HEK293 (cell line): ENCODE measurements around the gene POMT2.

Experiments used
- CTCF ChIA-PET: fragments of 350-600 bp; formaldehyde crosslinking; extraction: SDS; loops from one replicate; lab custom pipeline; 2021; ENCODE audit warnings: antibody characterized with exemption; lab: Yijun Ruan, JAX
- POLR2A ChIA-PET: fragments of 300-600 bp; formaldehyde crosslinking; extraction: SDS; loops from one replicate; lab custom pipeline; 2020; ENCODE audit warnings: antibody characterized with exemption, inconsistent platforms; lab: Yijun Ruan, JAX
- H3K27ac ChIP-seq: fragments of 200-500 bp; sonication (Bioruptor generic); 2 replicates; pipeline ENCODE4 v1.5.1; 2014; ENCODE audit warnings: low read depth, low read length, control low read depth, inconsistent platforms; ENCODE audit errors: extremely low read depth
- H3K36me3 ChIP-seq, 2 experiments: fragments of 200-500 bp in 1 of 2; sonication (Bioruptor generic) in 1 of 2; 1 replicate in 1 of 2; 2 replicates in 1 of 2; pipeline ENCODE4 v1.5.1; 2014 to 2017; ENCODE audit warnings: inconsistent platforms in 2 of 2, low read length in 2 of 2; ENCODE audit not compliant: control insufficient read depth in 2 of 2, insufficient read depth in 1 of 2
- H3K4me1 ChIP-seq: fragments of 200-500 bp; sonication (Bioruptor generic); 2 replicates; pipeline ENCODE4 v1.5.1; 2014; ENCODE audit warnings: mild to moderate bottlenecking, low read length, inconsistent platforms; ENCODE audit not compliant: control insufficient read depth, insufficient read depth
- H3K4me3 ChIP-seq: 2 replicates; pipeline ENCODE4 v1.5.1; 2011; ENCODE audit warnings: low read depth, mild to moderate bottlenecking, control low read depth, low read length, moderate library complexity
- H3K9me3 ChIP-seq: fragments of 200-500 bp; sonication (Bioruptor generic); 2 replicates; pipeline ENCODE4 v1.5.1; 2014; ENCODE audit warnings: low read depth, low read length, inconsistent platforms; ENCODE audit not compliant: control insufficient read depth, insufficient read depth
- IKZF3 ChIP-seq: fragments of 450-650 bp; IDR thresholded peaks from 2 replicates; pipeline ENCODE4 v1.5.0; 2018; ENCODE audit warnings: missing biosample characterization, mild to moderate bottlenecking, missing genetic modification characterization, moderate library complexity
- ZFHX2 ChIP-seq: fragments of 450-650 bp; formaldehyde crosslinking; conservative IDR thresholded peaks from 2 replicates; pipeline ENCODE4 v1.5.1; 2016; ENCODE audit warnings: missing biosample characterization, missing genetic modification characterization
- ZIC2 ChIP-seq: fragments of 450-650 bp; formaldehyde crosslinking; IDR thresholded peaks from 2 replicates; pipeline ENCODE4 v1.5.1; 2016; ENCODE audit warnings: missing biosample characterization, missing genetic modification characterization
- ZNF10 ChIP-seq: fragments of 450-650 bp; formaldehyde crosslinking; IDR thresholded peaks from 2 replicates; pipeline ENCODE4 v1.5.1; 2017; ENCODE audit warnings: missing biosample characterization, missing genetic modification characterization
- ZNF16 ChIP-seq: fragments of 450-650 bp; formaldehyde crosslinking; IDR thresholded peaks from 2 replicates; pipeline ENCODE4 v1.5.1; 2016; ENCODE audit warnings: low read depth, missing biosample characterization, missing genetic modification characterization
- ZNF214 ChIP-seq: fragments of 450-650 bp; formaldehyde crosslinking; IDR thresholded peaks from 2 replicates; pipeline ENCODE4 v1.5.1; 2017; ENCODE audit warnings: missing biosample characterization, mild to moderate bottlenecking, missing genetic modification characterization, borderline replicate concordance
- ZNF266 ChIP-seq: fragments of 450-650 bp; formaldehyde crosslinking; IDR thresholded peaks from 2 replicates; pipeline ENCODE4 v1.5.1; 2016; ENCODE audit warnings: missing biosample characterization, missing genetic modification characterization, low read depth
- ZNF274 ChIP-seq, 2 experiments: fragments of 200-500 bp in 1 of 2; fragments of 450-650 bp in 1 of 2; sonication (Bioruptor generic) in 1 of 2; formaldehyde crosslinking in 1 of 2; IDR thresholded peaks; 2 replicates each; pipeline versions ENCODE4 v1.5.1 to v1.6.1; 2014 to 2016; ENCODE audit warnings: borderline replicate concordance in 1 of 2, inconsistent platforms in 1 of 2, low read length in 1 of 2, missing biosample characterization in 1 of 2, missing genetic modification characterization in 1 of 2
- ZNF48 ChIP-seq: fragments of 450-650 bp; formaldehyde crosslinking; IDR thresholded peaks from 2 replicates; pipeline ENCODE4 v1.5.1; 2016; ENCODE audit warnings: missing biosample characterization, missing genetic modification characterization
- ZNF510 ChIP-seq: fragments of 450-650 bp; formaldehyde crosslinking; IDR thresholded peaks from 2 replicates; pipeline ENCODE4 v1.5.1; 2018; ENCODE audit warnings: mild to moderate bottlenecking, missing genetic modification characterization, missing biosample characterization; ENCODE audit not compliant: insufficient replicate concordance
- ZNF791 ChIP-seq: fragments of 450-650 bp; formaldehyde crosslinking; IDR thresholded peaks from 2 replicates; pipeline ENCODE4 v1.5.1; 2016; ENCODE audit warnings: missing biosample characterization, missing genetic modification characterization
- ZSCAN30 ChIP-seq: fragments of 450-650 bp; IDR thresholded peaks from 2 replicates; pipeline ENCODE4 v1.5.1; 2018; ENCODE audit warnings: missing biosample characterization, mild to moderate bottlenecking, missing genetic modification characterization, moderate library complexity
- TF ChIP-seq, protein P1 (sequence below): sonication (generic); formaldehyde crosslinking; IDR thresholded peaks from 2 replicates; pipeline ENCODE4 v1.8.1; 2022; ENCODE audit warnings: mild to moderate bottlenecking, moderate library complexity, missing genetic modification reagents
- TF ChIP-seq, protein P2 (sequence below): fragments of 450-650 bp; formaldehyde crosslinking; IDR thresholded peaks from 2 replicates; pipeline ENCODE4 v1.5.1; 2016; ENCODE audit warnings: missing biosample characterization, missing genetic modification characterization
- TF ChIP-seq, protein P3 (sequence below): fragments of 450-650 bp; formaldehyde crosslinking; IDR thresholded peaks from 2 replicates; pipeline ENCODE4 v1.5.1; 2016; ENCODE audit warnings: missing biosample characterization, missing genetic modification characterization
- TF ChIP-seq, protein P4 (sequence below): fragments of 450-650 bp; formaldehyde crosslinking; IDR thresholded peaks from 2 replicates; pipeline ENCODE4 v1.5.1; 2017; ENCODE audit warnings: missing biosample characterization, missing genetic modification characterization
- TF ChIP-seq, protein P5 (sequence below): fragments of 450-650 bp; formaldehyde crosslinking; IDR thresholded peaks from 2 replicates; pipeline ENCODE4 v1.5.1; 2016; ENCODE audit warnings: missing biosample characterization, missing genetic modification characterization
- TF ChIP-seq, protein P6 (sequence below): fragments of 450-650 bp; formaldehyde crosslinking; IDR thresholded peaks from 2 replicates; pipeline ENCODE4 v1.5.1; 2017; ENCODE audit warnings: missing biosample characterization, missing genetic modification characterization

POMT2 gene

DNA sequence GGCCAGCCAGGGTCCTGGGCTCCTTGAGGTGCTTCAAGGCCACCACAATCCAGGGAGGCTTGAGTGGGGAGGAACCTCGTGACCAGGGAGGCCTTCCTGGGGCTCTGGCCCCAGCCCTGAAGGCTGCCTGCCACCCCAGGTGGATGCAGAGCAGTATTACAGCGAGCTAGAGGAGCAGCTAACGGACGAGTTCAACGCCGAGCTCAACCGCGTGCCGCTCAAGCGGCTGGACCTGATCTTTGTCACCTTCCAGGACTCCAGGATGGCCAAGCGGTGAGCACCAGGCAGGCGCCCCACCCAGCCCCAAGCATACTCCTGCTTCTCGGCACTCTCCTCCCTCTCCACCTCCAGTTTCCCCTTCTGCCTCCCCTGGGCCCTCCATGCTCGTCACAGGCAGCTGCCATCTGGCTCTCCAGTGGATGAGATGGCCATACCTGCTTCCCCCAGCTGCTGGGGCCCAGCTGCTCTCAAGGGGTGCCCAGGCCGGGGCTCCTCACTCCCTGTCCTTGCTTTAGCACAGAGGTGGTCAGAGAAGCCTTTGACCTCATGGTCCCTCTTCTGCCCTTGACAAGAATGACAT lies 80.3 kb downstream of the POMT2 start:
- no peak overlapping the region for H3K27ac ChIP-seq
- no peaks in the 10 kb centered on the region for H3K9me3 ChIP-seq
- no peak overlapping the region for H3K4me3 ChIP-seq
- ChIA-PET POLR2A (no interaction called here), CTCF (no interaction called here)
- peaks cover 0 to 3% of the 10 kb centered on the region in 2 experiments; a peak in 1 of 3 replicates for H3K36me3 ChIP-seq
- no peaks in the 10 kb centered on the region for H3K4me1 ChIP-seq
- TF ChIP-seq, protein P1, sequence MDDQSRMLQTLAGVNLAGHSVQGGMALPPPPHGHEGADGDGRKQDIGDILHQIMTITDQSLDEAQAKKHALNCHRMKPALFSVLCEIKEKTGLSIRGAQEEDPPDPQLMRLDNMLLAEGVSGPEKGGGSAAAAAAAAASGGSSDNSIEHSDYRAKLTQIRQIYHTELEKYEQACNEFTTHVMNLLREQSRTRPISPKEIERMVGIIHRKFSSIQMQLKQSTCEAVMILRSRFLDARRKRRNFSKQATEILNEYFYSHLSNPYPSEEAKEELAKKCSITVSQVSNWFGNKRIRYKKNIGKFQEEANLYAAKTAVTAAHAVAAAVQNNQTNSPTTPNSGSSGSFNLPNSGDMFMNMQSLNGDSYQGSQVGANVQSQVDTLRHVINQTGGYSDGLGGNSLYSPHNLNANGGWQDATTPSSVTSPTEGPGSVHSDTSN (CRISPR knock-in tag) = no peak
- TF ChIP-seq ZNF10 (tag by site-specific recombination) (no peak), ZFHX2 (tag by site-specific recombination) (no peak), ZSCAN30 (tag by site-specific recombination) (no peak), ZNF266 (tag by site-specific recombination) (no peak), ZNF214 (tag by site-specific recombination) (no peak), ZNF791 (no peak), ZNF274 (IDR thresholded peaks at IDR 0.05; ENCODE audit: low read length) (no peak), ZNF274 (tag by site-specific recombination; IDR thresholded peaks at IDR 0.05; ENCODE audit: borderline replicate concordance) (no peak), IKZF3 (tag by site-specific recombination) (no peak), ZNF48 (tag by site-specific recombination) (no peak), ZNF510 (tag by site-specific recombination) (no peak), ZIC2 (tag by site-specific recombination) (no peak), ZNF16 (tag by site-specific recombination) (no peak)
- TF ChIP-seq, protein P2, sequence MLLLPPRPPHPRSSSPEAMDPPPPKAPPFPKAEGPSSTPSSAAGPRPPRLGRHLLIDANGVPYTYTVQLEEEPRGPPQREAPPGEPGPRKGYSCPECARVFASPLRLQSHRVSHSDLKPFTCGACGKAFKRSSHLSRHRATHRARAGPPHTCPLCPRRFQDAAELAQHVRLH (tag by site-specific recombination) = no peak
- TF ChIP-seq, protein P3, sequence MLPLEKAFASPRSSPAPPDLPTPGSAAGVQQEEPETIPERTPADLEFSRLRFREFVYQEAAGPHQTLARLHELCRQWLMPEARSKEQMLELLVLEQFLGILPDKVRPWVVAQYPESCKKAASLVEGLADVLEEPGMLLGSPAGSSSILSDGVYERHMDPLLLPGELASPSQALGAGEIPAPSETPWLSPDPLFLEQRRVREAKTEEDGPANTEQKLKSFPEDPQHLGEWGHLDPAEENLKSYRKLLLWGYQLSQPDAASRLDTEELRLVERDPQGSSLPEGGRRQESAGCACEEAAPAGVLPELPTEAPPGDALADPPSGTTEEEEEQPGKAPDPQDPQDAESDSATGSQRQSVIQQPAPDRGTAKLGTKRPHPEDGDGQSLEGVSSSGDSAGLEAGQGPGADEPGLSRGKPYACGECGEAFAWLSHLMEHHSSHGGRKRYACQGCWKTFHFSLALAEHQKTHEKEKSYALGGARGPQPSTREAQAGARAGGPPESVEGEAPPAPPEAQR (tag by site-specific recombination) = no peak
- TF ChIP-seq, protein P4, sequence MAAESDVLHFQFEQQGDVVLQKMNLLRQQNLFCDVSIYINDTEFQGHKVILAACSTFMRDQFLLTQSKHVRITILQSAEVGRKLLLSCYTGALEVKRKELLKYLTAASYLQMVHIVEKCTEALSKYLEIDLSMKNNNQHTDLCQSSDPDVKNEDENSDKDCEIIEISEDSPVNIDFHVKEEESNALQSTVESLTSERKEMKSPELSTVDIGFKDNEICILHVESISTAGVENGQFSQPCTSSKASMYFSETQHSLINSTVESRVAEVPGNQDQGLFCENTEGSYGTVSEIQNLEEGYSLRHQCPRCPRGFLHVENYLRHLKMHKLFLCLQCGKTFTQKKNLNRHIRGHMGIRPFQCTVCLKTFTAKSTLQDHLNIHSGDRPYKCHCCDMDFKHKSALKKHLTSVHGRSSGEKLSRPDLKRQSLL (tag by site-specific recombination) = no peak
- TF ChIP-seq, protein P5, sequence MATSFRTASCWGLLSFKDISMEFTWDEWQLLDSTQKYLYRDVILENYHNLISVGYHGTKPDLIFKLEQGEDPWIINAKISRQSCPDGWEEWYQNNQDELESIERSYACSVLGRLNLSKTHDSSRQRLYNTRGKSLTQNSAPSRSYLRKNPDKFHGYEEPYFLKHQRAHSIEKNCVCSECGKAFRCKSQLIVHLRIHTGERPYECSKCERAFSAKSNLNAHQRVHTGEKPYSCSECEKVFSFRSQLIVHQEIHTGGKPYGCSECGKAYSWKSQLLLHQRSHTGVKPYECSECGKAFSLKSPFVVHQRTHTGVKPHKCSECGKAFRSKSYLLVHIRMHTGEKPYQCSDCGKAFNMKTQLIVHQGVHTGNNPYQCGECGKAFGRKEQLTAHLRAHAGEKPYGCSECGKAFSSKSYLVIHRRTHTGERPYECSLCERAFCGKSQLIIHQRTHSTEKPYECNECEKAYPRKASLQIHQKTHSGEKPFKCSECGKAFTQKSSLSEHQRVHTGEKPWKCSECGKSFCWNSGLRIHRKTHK (tag by site-specific recombination) = no peak
- TF ChIP-seq, protein P6, sequence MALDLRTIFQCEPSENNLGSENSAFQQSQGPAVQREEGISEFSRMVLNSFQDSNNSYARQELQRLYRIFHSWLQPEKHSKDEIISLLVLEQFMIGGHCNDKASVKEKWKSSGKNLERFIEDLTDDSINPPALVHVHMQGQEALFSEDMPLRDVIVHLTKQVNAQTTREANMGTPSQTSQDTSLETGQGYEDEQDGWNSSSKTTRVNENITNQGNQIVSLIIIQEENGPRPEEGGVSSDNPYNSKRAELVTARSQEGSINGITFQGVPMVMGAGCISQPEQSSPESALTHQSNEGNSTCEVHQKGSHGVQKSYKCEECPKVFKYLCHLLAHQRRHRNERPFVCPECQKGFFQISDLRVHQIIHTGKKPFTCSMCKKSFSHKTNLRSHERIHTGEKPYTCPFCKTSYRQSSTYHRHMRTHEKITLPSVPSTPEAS (tag by site-specific recombination) = no peak
